Inferior parietal cortex (tissue), 1 donor: Measurements from ENCODE around the gene DOK5.

Experiments
- DNase-seq: peaks from one replicate; pipeline ENCODE4 v3.0.0-alpha.2; 2016; ENCODE audit errors: extremely low spot score

Gene DOK5

DNA sequence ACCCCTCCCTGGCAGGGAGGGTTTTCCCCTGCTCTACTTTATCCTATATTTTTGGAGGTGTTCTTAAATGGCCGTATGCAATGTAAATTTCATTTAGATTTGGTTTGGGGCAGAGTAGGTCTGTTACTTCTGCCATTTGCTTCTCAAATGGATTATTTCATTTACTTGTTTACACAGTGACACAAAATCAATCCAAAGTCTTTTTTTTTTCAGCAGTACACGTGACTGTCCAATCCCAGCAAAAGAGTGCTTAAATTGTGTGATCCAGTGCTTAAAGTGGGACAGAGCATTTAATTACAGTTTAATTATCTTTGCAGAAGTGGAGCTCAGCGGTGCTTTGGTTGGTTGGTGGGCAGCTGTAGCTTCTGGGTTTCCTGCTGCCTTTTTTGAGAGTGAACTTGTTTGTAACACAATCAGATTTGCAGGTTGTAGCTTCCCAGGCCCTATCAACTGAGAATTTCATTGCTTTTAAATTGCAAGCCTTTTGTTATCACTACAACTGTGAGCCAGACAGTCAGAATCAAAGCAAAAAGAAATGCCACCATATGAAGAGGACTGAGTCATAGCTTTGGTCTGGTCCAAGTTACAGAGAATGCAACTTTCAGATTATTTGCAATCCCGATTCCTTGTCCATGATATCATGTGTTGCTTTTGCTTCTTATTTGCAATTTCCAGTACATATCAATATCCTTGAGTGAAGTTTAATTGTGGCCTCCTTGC is 216.9 kb downstream of the DOK5 start:
- no peak for DNase-seq

DNA sequence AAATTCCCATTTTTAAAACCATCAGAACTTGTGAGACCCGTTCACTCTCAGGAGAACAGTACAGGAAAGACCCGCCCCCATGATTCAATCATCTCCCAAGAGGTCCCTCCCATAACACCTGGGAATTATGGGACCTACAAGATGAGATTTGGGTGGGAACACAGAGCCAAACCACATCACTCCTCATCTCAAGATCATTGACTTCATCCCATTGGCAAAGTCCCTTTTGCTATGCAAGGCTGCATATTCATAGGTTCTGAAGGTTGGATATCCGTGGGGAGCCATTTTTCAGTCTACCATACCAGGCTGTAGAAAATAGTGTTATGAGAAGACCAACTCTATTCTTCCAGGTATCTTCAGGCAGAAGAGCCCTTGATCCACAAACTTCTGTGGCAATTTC is 219.1 kb downstream of the DOK5 start:
- DNase-seq: no peak

DNA sequence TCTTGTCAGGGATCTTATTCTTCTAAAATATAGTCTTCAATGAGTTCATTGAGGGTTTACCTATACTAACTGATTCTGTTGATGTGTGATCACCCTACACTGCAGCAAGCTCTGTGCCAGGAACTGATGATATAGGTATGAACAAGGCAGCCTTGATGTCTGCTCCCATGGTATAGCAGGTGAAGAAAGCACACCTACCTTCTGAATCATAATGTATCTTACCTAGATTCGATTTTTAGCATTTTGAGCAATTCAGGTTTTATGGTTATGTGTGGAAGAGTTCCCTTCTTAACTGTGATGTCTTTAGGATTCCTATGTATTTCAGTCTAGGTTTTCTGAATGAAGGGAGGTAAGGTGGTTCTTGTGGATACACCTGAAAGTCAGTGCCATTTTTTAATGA is 223.0 kb downstream of the DOK5 start:
- DNase-seq: no peak
